Measurements from ENCODE around the gene SLC1A3. TPM values are rescaled to one million over a fixed set of nuclear protein-coding genes. Genes with fewer than 3 reads are reported as not detected.

Gene SLC1A3
- total RNA-seq, 1 experiment from 2014 or later = 28.9 TPM

- intact Hi-C loops (cut with micrococcal nuclease; ENCODE audit: unreplicated experiment) = no loop called here
- CTCF ChIA-PET = no interaction called here
These were observed 3.6 kb upstream of the SLC1A3 start for GRCh38 chr5:36602704-36603321.

GRCh38 chr5:36605241-36605640 is 1.2 kb upstream of the SLC1A3 start:
- peaks cover 21% of the 10 kb centered on the region for H3K4me1 ChIP-seq (ENCODE audit: insufficient read depth, low read length, poor library complexity, severe bottlenecking)
- CTCF ChIA-PET = no interaction called here
- no peaks in the 10 kb centered on the region for H3K9me3 ChIP-seq (ENCODE audit: low read depth, low read length, poor library complexity, severe bottlenecking)
- intact Hi-C loops (cut with micrococcal nuclease; ENCODE audit: unreplicated experiment) = loop anchor here (5.0 kb wide), 1 partner anchor 87 kb away; no protein-coding TSS in a partner anchor
- no peak overlapping the region for H3K27ac ChIP-seq (ENCODE audit: low read depth, low read length, poor library complexity, severe bottlenecking)
- H3K36me3 ChIP-seq (ENCODE audit: insufficient read depth, low read length, poor library complexity, severe bottlenecking) = peaks cover 5% of the 10 kb centered on the region
- no peaks in the 10 kb centered on the region for H3K27me3 ChIP-seq (replicated peaks; ENCODE audit: insufficient read depth, low read depth, low read length, poor library complexity)
- no TSS peak for BruUV-seq (replicated peaks)
- POLR2A ChIA-PET (ENCODE audit: low non-redundant PET) = no interaction called here
- no peak for DNase-seq (ENCODE audit: low spot score)
- no peak overlapping the region for H3K4me3 ChIP-seq (ENCODE audit: low read depth, low read length, poor library complexity, severe bottlenecking)
- TF ChIP-seq CTCF (conservative IDR thresholded peaks at IDR 0.05; ENCODE audit: low read depth, low read length) (no peak), EZH2 (IDR thresholded peaks at IDR 0.05; ENCODE audit: borderline replicate concordance, low read depth, low read length, poor library complexity, severe bottlenecking) (no peak)

More at GRCh38 chr5:36602704-36603321, 3.6 kb upstream of the SLC1A3 start:
- Histone ChIP-seq H3K27ac (ENCODE audit: low read depth, low read length, poor library complexity, severe bottlenecking) (no peak overlapping the region), H3K27me3 (replicated peaks; ENCODE audit: insufficient read depth, low read depth, low read length, poor library complexity) (no peaks in the 10 kb centered on the region), H3K9me3 (ENCODE audit: low read depth, low read length, poor library complexity, severe bottlenecking) (no peaks in the 10 kb centered on the region), H3K4me1 (ENCODE audit: insufficient read depth, low read length, poor library complexity, severe bottlenecking) (peaks cover 9% of the 10 kb centered on the region), H3K36me3 (ENCODE audit: insufficient read depth, low read length, poor library complexity, severe bottlenecking) (no peaks in the 10 kb centered on the region), H3K4me3 (ENCODE audit: low read depth, low read length, poor library complexity, severe bottlenecking) (no peak overlapping the region)
- no peak for TF ChIP-seq EZH2 (IDR thresholded peaks at IDR 0.05; ENCODE audit: borderline replicate concordance, low read depth, low read length, poor library complexity, severe bottlenecking)
- 0 out of 2 replicates have a peak, but pooled peaks have one; percentile 17 for TF ChIP-seq CTCF (conservative IDR thresholded peaks at IDR 0.05; ENCODE audit: low read depth, low read length)
- no TSS peak for BruUV-seq (replicated peaks)
- DNase-seq (ENCODE audit: low spot score) = no peak
- POLR2A ChIA-PET (ENCODE audit: low non-redundant PET) = no interaction called here

GRCh38 chr5:36606036-36606427 is 374 bp upstream of the SLC1A3 start:
- Histone ChIP-seq H3K27me3 (replicated peaks; ENCODE audit: insufficient read depth, low read depth, low read length, poor library complexity) (no peaks in the 10 kb centered on the region), H3K9me3 (ENCODE audit: low read depth, low read length, poor library complexity, severe bottlenecking) (no peaks in the 10 kb centered on the region), H3K27ac (ENCODE audit: low read depth, low read length, poor library complexity, severe bottlenecking) (peak overlapping the region; percentile 79), H3K36me3 (ENCODE audit: insufficient read depth, low read length, poor library complexity, severe bottlenecking) (peaks cover 5% of the 10 kb centered on the region), H3K4me1 (ENCODE audit: insufficient read depth, low read length, poor library complexity, severe bottlenecking) (peaks cover 23% of the 10 kb centered on the region), H3K4me3 (ENCODE audit: low read depth, low read length, poor library complexity, severe bottlenecking) (peak overlapping the region; percentile 71)
- no peak for DNase-seq (ENCODE audit: low spot score)
- ChIA-PET POLR2A (ENCODE audit: low non-redundant PET) (no interaction called here), CTCF (no interaction called here)
- BruUV-seq (replicated peaks) = no TSS peak
- intact Hi-C loops (cut with micrococcal nuclease; ENCODE audit: unreplicated experiment) = loop anchor here (5.0 kb wide), 1 partner anchor 86 kb away; no protein-coding TSS in a partner anchor
- TF ChIP-seq EZH2 (IDR thresholded peaks at IDR 0.05; ENCODE audit: borderline replicate concordance, low read depth, low read length, poor library complexity, severe bottlenecking) = no peak
- no peak for TF ChIP-seq CTCF (conservative IDR thresholded peaks at IDR 0.05; ENCODE audit: low read depth, low read length)

All from A673 (cell line).